Stimulated activated CD4-positive, alpha-beta T cell treated with anti-CD3 and anti-CD28 coated beads, Interleukin-1b, Interleukin-23, amount 100 ng/mL, for 48 hours (primary cell): ENCODE measurements around the gene GPC5.

Experiments
- DNase-seq: peaks from one replicate; pipeline ENCODE4 v3.0.0-alpha.2; 2020

The GPC5 gene

DNA sequence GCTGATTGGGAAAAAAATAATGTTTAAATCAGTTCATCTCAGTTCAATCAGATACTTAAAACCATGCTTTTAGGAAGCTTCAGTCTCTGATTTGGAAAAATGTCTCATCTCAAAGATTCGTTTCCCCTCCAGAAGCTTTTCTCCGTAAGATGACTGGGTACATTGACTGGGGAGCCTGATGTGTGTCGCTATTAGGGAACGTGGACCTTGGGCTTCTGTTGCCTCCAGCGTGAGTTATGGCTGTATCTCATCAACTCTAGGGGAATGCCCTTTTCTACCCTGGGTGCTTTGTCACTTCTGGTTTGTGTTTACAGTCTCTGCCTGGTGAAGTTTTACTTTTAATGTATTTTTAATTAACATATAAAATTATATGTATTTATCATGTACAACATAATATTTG lies 1192.7 kb downstream of the GPC5 start:
- no peak for DNase-seq

DNA sequence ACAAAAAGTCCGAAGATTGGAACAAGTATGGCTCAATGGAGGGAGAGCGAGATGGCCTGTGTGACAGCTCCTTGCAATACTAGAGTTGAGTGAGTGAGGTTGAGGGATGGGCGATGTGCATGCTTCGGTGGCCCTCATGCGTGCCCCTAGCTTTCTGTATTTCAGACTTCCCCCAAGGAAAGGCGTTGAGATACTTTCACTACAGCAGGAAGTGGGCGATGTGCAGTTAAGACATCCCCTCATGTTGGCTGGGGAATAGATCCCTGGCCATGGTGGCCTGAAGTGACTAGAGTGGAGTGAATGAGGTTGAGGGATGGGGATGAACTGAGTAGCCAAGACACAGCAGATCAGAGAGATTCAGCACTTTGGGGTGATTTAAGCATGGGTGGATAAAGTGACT lies 1194.3 kb downstream of the GPC5 start:
- DNase-seq, result no peak

DNA sequence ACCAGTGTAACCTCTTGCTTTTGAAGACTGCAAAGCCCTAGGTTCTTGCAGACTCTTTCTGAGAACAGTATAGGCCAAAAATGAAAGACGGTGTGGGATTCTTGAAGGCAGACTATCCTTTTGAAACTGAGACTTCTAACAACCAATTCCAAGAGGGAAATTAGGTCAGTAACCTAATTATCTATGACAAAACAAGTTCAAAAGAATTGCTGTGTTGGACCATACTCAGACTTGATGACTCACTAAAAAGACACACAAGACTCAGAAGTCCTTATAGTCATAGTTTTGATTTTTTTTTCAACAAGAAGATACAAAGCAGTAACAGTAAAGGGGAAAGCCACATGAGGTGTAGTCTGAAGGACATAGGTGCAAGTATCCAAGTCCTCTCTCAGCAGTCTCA lies 1204.1 kb downstream of the GPC5 start:
- DNase-seq, result no peak

DNA sequence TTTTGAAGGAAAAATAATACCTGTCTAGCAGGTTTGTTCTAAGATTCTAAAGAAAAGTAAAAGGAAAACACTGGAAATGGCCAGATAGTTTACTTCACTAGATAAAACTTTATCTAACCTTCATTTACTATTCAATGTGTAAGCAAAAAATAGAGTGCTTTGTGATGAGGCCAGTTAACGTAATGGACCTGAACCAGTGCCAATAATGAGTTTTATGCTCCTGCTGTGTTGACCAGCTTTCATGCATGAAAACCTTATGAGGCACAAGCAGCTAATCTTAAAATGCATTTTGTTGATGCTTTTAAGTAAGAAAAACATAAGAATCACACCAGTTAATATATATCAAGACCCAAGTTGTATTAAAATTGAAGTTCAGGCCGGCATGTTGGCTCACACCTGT lies 1211.0 kb downstream of the GPC5 start:
- no peak for DNase-seq

DNA sequence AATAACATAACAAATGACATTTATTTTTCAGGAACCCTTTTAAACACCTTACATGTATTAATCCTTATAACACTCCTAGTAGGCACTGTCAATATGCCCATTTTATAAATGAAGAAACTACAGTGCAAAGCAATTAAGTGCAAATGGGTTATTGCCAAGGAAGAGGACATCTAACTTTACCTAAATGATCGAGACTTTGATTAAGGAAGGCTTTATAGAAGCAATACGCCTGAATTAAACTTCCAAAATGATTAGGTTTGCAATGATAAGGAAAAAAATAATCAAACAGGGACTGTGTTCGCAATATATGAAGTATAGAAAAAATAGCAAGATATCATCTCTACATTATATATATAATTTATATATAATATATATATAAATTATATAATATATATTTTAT lies 1214.5 kb downstream of the GPC5 start:
- DNase-seq, result no peak

DNA sequence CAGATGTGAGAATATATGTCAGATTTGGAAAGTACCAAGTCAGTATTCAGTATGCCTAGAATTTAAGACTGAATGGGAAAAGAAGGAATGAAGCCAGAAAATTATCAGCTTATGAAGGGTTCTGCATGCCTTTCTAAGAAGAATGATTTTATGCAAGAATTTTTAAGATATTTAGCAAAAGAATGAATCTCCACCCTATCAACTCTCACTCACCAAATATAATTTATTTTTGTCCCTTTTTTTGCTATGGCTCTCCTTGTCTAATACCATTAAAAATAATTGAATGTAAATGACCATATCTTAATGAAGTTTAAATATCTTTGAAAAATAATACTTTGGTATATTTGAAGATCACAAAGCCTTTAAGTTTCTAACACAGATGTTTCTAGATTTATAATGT lies 1215.5 kb downstream of the GPC5 start:
- DNase-seq, result no peak

DNA sequence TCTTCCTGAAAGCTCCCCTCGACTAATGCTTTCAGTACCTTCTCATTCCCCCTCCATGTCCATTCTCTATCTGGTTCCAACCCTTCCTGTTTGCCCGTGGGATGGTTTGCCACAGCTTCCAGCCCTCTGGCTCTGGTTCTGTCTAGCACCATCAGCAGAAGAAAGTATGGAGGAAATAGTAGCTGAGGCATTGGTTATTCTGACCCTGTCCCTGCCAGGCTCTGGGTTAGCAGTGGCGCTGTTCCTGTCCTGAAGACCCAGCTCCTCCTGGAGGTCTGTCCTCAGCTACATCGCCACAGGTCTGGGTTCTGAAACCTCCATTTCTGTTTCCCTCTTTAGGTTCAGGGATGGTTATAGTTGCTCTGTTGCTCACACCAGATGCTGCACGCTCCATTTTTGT lies 1223.6 kb downstream of the GPC5 start:
- DNase-seq, result no peak

DNA sequence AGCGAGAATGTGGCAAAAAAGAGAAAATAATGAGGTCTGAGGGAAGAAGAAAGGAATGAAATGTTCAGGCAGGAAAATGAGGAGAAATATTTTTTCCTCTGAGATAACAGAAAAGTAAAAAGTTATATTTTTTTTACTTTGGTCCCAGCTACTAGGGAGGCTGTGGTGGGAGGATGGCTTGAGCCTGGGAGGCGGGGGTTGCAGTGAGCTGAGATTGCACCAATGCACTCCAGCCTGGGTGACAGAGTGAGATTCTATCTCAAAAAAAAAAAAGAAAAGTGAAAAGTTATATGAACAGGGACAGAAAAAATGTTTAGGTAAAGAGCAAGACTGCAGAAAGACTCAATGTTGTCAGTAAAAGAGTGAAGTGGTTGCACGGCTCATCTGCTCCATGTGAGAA lies 1224.5 kb downstream of the GPC5 start:
- no peak for DNase-seq

DNA sequence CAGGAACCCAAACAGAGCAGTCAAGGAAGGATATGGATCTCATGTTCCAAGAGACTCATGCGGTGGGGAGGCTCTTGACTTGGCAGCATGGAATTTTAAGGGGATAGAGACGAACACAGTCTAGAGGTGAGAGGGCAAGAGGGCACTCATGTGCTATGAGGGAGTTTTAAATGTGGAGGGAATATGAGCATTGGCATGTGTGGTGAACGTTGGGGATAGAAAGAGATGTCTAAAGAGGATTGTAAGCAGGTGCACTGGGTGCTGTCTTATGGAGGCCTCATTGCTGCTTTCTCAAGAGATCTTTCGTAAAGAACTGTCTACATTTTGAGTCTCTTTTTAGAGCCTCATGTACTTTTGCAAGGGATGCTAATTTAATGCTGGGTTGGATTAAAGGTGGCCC lies 1227.9 kb downstream of the GPC5 start:
- no peak for DNase-seq

DNA sequence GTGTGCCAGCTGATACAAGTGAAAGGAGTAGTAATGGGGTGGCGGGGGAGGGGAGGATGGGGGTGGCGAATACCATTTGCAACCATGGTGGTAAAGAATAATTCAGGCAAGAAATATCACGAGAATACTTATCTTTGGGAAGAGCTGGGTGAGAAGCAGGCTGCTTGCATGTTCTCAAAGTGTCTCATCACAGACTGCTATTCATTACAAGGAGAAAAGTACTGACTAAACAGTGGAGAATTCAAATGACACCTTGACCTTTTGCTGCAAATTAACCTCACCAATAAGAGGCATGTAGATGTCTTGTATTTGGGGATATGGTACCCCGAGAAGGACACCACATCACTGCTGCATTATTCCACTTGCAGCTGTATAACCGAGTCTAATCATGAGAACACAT lies 1242.5 kb downstream of the GPC5 start:
- DNase-seq, result no peak

DNA sequence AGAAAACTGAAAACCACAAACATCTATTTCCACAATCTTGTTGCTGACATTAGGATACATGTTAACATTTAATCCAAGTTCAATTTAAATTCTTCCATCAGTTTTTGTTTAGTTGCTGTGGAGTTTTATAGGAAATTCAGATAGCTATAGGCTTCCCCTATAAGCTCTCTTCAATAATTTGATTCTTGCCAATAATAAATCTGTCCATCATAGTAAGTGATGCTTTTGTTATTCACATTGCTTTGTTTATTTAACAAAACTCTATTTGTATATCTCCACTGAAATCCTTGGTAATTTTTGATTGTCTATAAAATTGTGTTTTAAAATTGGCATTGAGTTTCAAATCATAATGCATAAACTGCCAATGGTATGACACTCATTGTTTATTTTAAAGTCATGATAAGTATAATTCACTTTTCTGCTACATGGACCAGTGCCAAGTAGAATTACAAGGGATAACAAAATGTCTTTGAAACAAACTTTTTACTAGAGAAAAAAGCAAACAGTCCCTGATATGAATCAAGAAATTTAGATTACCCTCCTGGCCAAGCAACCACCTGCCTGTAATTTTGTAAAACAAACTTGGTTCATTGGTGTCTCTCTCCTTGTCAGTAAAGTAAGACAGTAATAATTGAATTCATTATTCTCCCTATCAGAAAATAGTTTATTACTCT lies 1250.9 kb downstream of the GPC5 start:
- DNase-seq, result no peak

DNA sequence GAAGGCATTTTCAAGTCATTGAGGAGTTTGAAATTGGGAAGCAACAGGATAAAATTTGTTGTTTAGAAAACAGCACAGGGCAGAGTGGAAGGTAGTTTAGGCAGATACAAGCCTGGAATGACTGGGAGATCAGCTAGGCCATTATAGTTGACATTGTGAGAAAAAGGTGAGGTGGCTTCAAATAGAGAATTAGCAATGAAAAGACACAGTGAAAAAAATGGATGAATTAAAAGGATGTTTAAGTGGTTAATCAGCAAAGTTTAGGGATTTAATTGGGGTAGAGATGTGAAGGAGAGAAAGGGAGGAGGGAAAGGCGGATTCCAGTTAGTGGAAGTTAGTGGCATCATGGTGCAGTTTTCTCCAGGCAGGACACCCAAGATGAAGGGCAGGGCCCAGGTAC lies 1257.7 kb downstream of the GPC5 start:
- DNase-seq, result no peak

DNA sequence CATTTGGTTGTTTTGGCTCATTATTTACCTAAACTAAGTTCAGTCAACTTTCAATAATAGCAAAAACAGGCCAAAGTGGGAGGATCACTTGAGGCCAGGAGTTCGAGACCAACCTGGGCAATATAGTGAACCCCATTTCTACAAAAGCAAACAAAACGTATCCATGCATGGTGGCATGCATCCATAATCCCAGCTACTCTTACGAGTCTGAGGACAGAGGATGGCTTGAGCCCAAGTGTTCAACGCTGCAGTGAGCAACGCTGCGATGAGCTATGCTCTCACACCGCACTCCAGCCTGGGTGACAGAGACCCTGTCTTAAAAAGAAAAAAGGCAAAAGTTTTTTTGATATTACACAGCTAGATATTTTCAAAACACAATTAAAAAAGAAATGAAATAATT lies 1258.2 kb downstream of the GPC5 start:
- no peak for DNase-seq

DNA sequence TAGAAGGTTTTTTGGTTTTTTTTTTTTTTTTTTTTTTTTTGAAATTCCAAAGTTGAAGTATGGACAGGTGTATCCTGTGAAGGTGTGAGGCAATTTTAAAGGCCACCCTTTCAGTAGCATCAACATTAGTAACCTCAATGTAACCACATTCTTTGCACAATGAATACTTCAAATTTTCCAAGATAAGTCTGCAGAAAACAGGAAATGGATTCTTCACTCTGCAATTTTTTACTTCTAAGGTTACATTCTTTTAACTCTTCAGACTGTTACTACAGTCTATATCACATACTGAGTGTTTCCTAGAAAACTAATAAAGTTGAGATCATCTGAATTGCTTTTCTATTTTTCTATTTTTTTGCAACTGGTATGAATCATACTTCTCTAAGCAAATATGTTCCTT lies 1259.1 kb downstream of the GPC5 start:
- no peak for DNase-seq

DNA sequence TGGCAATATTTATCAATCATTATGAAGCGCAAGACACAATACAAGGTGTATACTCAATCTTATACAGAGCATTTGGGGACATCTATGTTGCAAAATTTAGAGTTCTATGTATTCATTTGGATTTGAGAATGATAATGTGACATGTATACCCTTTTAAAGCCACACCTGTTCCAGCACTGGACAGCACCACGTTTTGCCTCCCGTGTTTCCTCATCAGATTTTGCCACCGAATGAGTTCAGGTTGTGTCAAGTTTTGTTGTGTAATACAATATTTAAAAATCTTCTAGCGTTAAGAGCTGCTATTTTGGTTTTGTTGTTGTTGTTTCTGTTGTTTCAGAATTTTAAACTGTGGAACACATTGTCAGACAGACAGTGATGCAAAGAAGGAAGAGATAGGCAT lies 1259.9 kb downstream of the GPC5 start:
- no peak for DNase-seq

DNA sequence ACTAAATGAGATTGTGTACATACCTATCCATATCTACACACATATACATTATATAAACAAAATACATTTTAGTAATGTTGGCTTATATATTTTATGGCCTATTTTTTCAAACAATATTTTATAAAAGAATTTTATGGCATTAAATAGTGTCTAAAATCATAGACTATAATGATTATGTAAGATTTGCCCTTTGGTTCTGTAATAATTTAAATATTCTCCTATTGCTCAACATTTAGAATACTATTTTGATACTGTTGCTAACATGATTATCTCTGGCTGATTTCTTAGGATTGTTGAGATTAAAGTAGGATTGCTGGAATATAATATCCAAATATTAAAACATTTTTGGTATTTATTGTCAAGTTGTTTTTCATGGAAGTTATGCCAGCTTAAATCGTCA lies 1263.0 kb downstream of the GPC5 start:
- no peak for DNase-seq

DNA sequence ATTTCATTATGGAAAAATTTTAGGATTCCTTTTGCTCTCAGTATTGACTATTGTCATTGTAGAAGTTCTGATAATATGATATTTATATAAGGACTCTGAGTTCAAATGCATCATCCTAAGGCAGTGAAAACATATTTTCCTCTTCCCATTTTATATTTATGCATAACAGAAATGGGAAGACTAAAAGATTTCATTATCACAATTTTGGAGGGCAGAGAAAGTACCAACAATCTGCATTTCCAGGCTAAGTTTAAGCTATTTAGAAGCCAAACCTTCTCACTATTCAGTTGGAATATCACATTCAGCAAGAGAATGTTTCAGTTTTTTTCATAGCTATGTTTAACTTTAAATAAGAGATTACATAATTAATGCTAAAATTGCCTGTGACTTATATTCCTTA lies 1269.7 kb downstream of the GPC5 start:
- no peak for DNase-seq

DNA sequence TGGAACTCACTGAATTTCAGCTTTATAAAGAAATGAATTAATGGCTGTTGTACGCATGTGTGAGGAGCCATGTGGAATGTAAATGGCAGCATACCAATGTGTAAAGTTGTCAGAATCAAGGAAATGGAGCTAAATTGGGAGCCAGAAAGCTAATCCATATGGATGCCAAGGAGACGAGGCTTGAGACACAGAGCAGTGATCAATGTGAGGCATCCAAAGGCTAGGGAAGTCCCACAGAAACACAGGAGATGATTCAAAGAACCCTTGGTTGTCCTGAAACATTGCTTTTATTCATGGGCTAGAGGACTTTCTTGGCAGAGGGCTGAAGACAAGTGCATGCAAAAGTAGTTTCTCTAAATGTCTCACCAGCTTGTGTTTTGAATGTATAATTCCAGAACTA lies 1271.7 kb downstream of the GPC5 start:
- DNase-seq, result no peak

DNA sequence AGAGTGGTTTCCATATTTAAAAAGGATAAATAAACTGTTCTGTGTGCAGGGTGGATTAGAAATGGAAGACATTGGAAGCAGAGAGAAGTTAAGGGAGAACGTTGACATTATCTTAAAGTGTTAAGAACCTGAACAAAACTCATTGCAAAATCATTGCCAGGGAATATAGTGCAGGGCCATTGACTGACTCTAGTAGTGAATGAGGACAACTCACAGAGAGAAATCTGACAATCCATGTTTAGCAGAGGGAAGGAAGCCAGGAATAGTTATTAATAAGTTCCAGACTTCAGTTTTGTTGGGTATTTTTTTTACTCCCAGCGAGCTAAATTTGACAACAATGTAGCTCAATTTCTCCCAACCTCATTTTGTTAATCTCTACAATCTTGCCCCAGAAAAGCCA lies 1273.4 kb downstream of the GPC5 start:
- no peak for DNase-seq

DNA sequence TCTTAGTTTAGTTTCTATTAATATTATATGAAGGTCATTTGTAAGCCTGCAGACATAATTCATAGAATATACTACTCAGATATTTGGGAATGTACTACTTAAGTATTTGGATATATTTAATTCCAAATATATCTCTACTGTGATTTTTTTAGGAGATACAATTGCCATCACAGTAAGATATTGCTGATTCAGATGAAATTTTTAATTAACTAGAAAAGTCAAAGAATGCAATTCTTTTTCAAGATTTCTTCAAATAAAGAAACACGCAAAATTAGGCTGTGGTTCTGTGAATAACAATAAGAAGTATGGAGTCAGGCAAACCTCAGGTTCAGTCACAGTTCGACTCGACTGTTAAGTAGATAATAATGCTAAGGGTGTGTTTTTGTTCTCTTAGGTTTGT lies 1277.8 kb downstream of the GPC5 start:
- DNase-seq, result no peak

DNA sequence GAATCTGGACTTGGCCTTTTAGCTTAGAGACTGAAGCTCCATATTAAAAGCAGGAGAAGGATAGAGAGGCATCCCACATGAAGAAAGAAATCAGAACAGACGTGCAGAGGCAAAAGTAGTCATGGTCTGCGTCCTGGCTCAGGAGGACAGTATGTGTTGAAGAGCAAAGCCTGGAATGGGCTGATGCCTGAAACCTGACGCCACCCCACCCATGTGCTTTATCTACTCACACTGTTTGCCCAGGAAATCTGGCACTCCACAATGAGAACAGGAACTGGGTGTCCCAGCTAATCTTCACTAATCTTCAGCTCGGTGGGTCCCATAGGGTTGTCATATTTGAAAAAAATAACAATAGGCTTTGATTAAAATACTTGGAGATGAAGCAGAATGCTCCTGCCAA lies 1279.2 kb downstream of the GPC5 start:
- no peak for DNase-seq

DNA sequence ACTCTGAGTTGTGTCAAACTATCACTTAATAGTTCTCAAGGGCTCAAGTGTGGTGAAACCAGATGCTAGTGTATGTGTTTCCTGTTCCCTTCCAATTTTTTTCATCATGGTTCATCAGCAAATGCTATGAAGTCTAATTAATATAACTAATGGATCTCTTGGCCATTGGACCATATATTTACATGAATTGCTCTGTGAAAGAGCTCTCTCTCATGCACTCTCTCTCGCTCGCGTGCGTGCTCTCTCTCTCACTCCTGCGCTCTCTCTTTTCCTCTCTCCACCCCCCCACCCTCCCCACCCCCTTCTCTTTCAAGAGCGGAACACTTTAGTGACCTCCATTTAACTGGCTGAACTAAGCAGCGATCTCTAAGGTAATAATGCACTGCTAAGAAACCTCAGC lies 1281.2 kb downstream of the GPC5 start:
- no peak for DNase-seq

DNA sequence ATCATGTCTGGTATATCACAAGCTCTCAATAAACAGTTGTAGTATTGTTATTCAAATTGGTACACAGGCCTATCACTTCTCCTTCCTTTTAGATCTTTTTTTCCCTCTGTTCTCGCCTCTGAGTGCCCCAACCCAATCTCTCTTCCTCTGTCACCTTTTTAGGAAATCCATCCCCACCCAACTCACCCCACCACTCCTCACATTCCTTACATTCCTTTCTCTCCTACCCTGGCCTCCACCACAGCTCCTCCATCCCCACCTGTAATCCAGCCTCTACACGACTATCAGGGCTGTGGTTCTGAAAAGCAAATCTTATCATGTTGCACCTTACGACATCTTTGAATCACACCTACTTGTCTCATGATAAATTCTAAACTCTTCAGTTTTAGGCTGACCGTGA lies 1282.8 kb downstream of the GPC5 start:
- no peak for DNase-seq

DNA sequence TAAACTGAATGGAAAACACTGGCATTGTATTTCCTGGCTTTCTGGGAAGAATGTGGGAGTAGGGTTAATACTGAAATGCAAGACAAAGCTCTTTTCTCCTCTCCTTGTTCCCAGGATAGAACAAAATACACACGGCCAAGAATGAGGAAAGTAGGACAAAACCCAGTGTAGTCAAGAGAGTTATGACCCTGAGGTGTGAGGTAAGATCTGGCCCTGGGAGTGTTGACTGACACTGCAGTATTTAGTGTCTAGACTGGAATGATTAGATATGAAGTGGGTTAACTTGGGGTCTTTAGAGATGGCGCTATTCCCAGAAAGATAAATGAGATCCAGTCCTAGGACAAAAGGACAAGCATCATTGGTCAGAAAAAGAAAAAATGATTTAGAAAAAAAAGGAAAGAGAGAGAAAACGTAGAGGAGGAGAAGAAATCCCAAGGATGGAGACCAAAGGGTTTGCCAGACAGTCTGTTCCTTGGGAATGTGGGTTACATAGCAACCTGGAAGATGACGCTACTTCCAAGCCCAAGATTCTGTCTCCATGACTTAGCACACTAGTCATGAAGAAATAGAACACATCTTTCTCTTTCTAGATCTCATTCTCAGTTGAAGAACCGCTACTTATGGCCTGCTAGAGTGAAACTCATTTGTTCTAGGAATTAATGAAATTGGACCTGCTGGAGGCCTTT lies 1284.6 kb downstream of the GPC5 start:
- no peak for DNase-seq

DNA sequence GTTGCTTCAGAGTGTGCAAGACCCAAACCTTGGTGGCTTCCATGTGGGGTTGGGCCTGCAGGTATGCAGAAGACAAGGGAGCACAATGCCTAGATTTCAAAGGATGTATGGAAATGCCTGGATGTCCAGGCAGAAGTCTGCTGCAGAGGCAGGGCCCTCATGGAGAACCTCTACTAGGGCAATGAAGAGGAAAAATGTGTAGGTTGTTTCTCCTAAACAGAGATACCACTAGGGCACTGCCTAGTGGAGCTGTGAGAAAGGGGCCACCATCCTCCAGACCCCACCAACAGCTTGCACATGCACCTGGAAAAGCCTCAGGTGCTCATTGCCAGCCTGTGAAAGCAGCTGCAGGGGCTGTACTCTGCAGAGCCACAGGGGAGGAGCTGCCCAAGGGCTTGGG lies 1295.6 kb downstream of the GPC5 start:
- no peak for DNase-seq
